MM.1S (cell line): ENCODE results near the gene APOOL.

Experiments used
- DNase-seq: peaks from one replicate; pipeline ENCODE4 v3.0.0-alpha.2; 2015
- H2AFZ ChIP-seq: fragments of 300-600 bp; sonication (generic); 2 replicates; pipeline ENCODE4 v1.6.0; 2016; ENCODE audit warnings: antibody characterized with exemption, low read length
- H3F3A ChIP-seq: fragments of 300-600 bp; sonication (generic); 2 replicates; pipeline ENCODE4 v1.6.1; 2016; ENCODE audit warnings: mild to moderate bottlenecking, antibody characterized with exemption, low read length, moderate library complexity, mixed read lengths; ENCODE audit not compliant: insufficient read depth
- H3K27ac ChIP-seq: fragments of 300-600 bp; sonication (generic); 2 replicates; pipeline ENCODE4 v1.5.1; 2016; ENCODE audit warnings: mild to moderate bottlenecking, low read length
- H3K27me3 ChIP-seq: fragments of 300-600 bp; sonication (generic); replicated peaks from 2 replicates; pipeline ENCODE4 v1.6.0; 2016; ENCODE audit warnings: low read length; ENCODE audit not compliant: insufficient read depth
- H3K36me3 ChIP-seq: fragments of 300-600 bp; sonication (generic); replicated peaks from 2 replicates; pipeline ENCODE4 v1.6.1; 2016; ENCODE audit warnings: mild to moderate bottlenecking, low read length, mixed read lengths; ENCODE audit not compliant: insufficient read depth
- H3K4me1 ChIP-seq: fragments of 300-600 bp; sonication (generic); 2 replicates; pipeline ENCODE4 v1.6.1; 2016; ENCODE audit warnings: low read length, mixed read lengths
- H3K4me2 ChIP-seq: fragments of 300-600 bp; sonication (generic); 2 replicates; pipeline ENCODE4 v1.6.0; 2016; ENCODE audit warnings: low read depth, low read length
- H3K4me3 ChIP-seq: fragments of 300-600 bp; sonication (generic); 2 replicates; pipeline ENCODE4 v1.5.1; 2016; ENCODE audit warnings: low read length, mixed read lengths
- H3K79me2 ChIP-seq: fragments of 300-600 bp; sonication (generic); 2 replicates; pipeline ENCODE4 v1.6.1; 2016; ENCODE audit warnings: mixed run types, low read length, mixed read lengths
- H3K9ac ChIP-seq: fragments of 300-600 bp; sonication (generic); 2 replicates; pipeline ENCODE4 v1.6.1; 2016; ENCODE audit warnings: low read length, mixed read lengths
- H3K9me2 ChIP-seq: fragments of 300-600 bp; sonication (generic); replicated peaks from 2 replicates; pipeline ENCODE4 v1.6.1; 2016; ENCODE audit warnings: mild to moderate bottlenecking, low read length, mixed read lengths; ENCODE audit not compliant: insufficient read depth
- H3K9me3 ChIP-seq: fragments of 300-600 bp; sonication (generic); replicated peaks from 2 replicates; pipeline ENCODE4 v1.6.1; 2016; ENCODE audit warnings: mild to moderate bottlenecking, low read length, mixed read lengths; ENCODE audit not compliant: insufficient read depth
- H4K20me1 ChIP-seq: fragments of 300-600 bp; sonication (generic); 2 replicates; pipeline ENCODE4 v1.6.1; 2016; ENCODE audit warnings: mild to moderate bottlenecking, low read length, moderate library complexity, mixed read lengths; ENCODE audit not compliant: insufficient read depth
- EZH2 ChIP-seq: fragments of 300-600 bp; sonication (generic); optimal IDR thresholded peaks from 2 replicates; pipeline ENCODE3; 2017; ENCODE audit warnings: low read depth, mild to moderate bottlenecking, antibody characterized with exemption, low read length, mixed read lengths
- EZH2phosphoT487 ChIP-seq: fragments of 300-600 bp; sonication (generic); IDR thresholded peaks from 2 replicates; pipeline ENCODE4 v1.6.1; 2018; ENCODE audit warnings: antibody characterized with exemption, low read length
- TF ChIP-seq, protein P1 (sequence below): fragments of 300-600 bp; sonication (generic); IDR thresholded peaks from 2 replicates; pipeline ENCODE4 v1.5.1; 2016; ENCODE audit warnings: antibody characterized with exemption, low read length, mixed read lengths

The APOOL gene

DNA sequence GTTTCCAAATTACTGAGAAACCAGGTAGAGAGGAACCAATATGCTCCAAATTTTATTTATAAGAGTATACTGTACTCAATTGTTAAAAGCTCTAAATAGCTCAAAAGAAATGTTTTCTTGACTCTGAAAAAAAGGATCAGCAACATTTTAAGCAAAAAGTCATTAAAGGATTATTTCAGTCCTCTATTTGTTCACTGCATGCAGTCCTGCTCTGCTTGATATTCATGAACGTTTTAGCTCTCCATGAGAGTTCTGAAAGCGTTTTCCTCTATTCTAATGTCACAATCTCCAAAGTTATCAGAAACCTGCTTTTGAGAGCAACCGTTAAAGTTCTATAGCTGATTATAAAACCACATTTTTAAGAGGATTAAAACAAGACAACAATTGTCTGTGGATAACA, 110.5 kb downstream of the APOOL start:
- Histone ChIP-seq H3K9me2 (no peaks in the 10 kb centered on the region), H3K4me2 (no peak overlapping the region), H3K79me2 (no peaks in the 10 kb centered on the region), H3K36me3 (no peaks in the 10 kb centered on the region), H3F3A (no peaks in the 10 kb centered on the region), H3K27me3 (no peaks in the 10 kb centered on the region), H3K4me3 (no peak overlapping the region), H3K9me3 (no peaks in the 10 kb centered on the region), H4K20me1 (no peaks in the 10 kb centered on the region), H3K9ac (no peak overlapping the region), H3K4me1 (no peaks in the 10 kb centered on the region), H3K27ac (no peak overlapping the region), H2AFZ (no peak overlapping the region)
- DNase-seq: no peak
- TF ChIP-seq EZH2phosphoT487 (no peak), EZH2 (no peak)
- TF ChIP-seq, protein P1, sequence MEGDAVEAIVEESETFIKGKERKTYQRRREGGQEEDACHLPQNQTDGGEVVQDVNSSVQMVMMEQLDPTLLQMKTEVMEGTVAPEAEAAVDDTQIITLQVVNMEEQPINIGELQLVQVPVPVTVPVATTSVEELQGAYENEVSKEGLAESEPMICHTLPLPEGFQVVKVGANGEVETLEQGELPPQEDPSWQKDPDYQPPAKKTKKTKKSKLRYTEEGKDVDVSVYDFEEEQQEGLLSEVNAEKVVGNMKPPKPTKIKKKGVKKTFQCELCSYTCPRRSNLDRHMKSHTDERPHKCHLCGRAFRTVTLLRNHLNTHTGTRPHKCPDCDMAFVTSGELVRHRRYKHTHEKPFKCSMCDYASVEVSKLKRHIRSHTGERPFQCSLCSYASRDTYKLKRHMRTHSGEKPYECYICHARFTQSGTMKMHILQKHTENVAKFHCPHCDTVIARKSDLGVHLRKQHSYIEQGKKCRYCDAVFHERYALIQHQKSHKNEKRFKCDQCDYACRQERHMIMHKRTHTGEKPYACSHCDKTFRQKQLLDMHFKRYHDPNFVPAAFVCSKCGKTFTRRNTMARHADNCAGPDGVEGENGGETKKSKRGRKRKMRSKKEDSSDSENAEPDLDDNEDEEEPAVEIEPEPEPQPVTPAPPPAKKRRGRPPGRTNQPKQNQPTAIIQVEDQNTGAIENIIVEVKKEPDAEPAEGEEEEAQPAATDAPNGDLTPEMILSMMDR: no peak

DNA sequence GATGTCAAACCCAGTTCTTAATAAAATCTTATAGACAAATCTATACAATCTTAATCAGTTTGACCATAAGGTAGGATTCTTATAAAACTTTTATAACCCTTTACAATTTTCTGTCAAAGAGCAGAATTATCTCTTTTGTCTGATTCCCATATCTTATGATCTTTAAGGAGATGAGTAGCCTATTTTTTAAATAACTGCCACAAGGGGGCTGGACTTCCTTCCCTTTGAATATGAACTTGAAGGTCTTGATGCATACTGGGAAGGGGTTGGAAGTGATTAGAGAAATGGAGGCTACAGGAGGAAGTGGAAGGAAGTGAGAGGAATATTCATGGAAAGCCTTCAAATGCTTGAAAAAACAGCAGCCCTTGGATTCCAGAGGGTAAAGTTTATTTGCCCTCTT, 111.1 kb downstream of the APOOL start:
- no peaks in the 10 kb centered on the region for H3K9me2 ChIP-seq
- no peaks in the 10 kb centered on the region for H3K27me3 ChIP-seq
- no peaks in the 10 kb centered on the region for H3K36me3 ChIP-seq
- DNase-seq: no peak
- no peaks in the 10 kb centered on the region for H4K20me1 ChIP-seq
- H3F3A ChIP-seq: no peaks in the 10 kb centered on the region
- H3K4me1 ChIP-seq: no peaks in the 10 kb centered on the region
- H2AFZ ChIP-seq: no peak overlapping the region
- no peaks in the 10 kb centered on the region for H3K9me3 ChIP-seq
- no peak overlapping the region for H3K27ac ChIP-seq
- no peak overlapping the region for H3K9ac ChIP-seq
- H3K79me2 ChIP-seq: no peaks in the 10 kb centered on the region
- H3K4me2 ChIP-seq: no peak overlapping the region
- TF ChIP-seq EZH2 (no peak), EZH2phosphoT487 (no peak)
- TF ChIP-seq, protein P1: no peak
- no peak overlapping the region for H3K4me3 ChIP-seq

DNA sequence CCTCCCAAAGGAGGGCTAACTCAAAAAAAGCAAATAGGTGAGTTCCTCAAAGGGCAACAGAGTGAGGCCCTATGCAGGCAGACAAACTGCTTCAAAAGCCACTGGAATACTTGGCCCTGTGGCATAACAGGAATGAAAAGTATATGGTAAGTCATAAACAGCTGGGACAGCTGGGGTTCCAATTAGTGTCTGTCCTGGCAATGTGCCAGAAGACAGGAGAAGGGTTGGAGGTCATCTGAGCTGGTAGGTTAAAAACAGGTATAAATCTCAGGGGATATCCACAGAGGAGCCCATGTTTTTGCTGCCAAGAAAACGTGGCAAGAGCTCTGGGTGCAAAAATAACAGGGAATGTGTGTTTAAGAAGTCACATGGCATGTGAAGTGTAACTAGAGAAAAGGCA, 111.6 kb downstream of the APOOL start:
- Histone ChIP-seq H3K27ac (no peak overlapping the region), H3K4me2 (no peak overlapping the region), H3K36me3 (no peaks in the 10 kb centered on the region), H3F3A (no peaks in the 10 kb centered on the region), H3K9me2 (no peaks in the 10 kb centered on the region), H3K9me3 (no peaks in the 10 kb centered on the region), H2AFZ (no peak overlapping the region), H3K4me1 (no peaks in the 10 kb centered on the region), H3K4me3 (no peak overlapping the region), H4K20me1 (no peaks in the 10 kb centered on the region), H3K9ac (no peak overlapping the region), H3K27me3 (no peaks in the 10 kb centered on the region), H3K79me2 (no peaks in the 10 kb centered on the region)
- TF ChIP-seq EZH2: no peak
- TF ChIP-seq, protein P1: no peak
- no peak for TF ChIP-seq EZH2phosphoT487
- DNase-seq: no peak

DNA sequence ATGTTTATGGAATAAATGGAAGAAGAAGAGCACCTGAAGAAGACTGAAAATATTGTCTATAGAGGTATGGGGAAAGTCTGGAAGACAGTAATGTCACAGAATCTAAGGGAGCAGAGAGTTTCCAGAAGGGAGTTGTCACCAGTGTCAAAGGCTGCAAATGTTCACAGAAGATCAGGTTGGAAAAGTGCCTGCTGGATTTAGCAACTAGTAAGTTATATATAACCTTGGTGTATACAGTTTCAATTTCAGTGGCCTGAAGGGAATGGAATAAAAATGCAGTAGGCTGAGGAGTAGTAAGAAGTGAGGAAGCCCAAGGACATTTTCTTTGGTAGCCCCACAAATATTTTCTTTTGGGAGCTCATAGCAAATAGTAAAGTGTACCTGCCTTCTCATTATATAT, 132.7 kb downstream of the APOOL start:
- no peaks in the 10 kb centered on the region for H3K27me3 ChIP-seq
- no peak overlapping the region for H3K27ac ChIP-seq
- H3K9me3 ChIP-seq: no peaks in the 10 kb centered on the region
- no peak overlapping the region for H3K4me2 ChIP-seq
- H3F3A ChIP-seq: no peaks in the 10 kb centered on the region
- no peak for DNase-seq
- no peak overlapping the region for H3K9ac ChIP-seq
- H2AFZ ChIP-seq: no peak overlapping the region
- H3K36me3 ChIP-seq: no peaks in the 10 kb centered on the region
- no peak overlapping the region for H3K4me3 ChIP-seq
- H3K79me2 ChIP-seq: no peaks in the 10 kb centered on the region
- no peaks in the 10 kb centered on the region for H3K9me2 ChIP-seq
- no peaks in the 10 kb centered on the region for H4K20me1 ChIP-seq
- TF ChIP-seq, protein P1: no peak
- TF ChIP-seq EZH2phosphoT487: no peak
- TF ChIP-seq EZH2: no peak
- H3K4me1 ChIP-seq: no peaks in the 10 kb centered on the region
